GM19452 (cell line): Measurements from ENCODE around the gene IGF2BP1.
"Not testable (repeated sequence)": the region's sequence is repeated elsewhere in the genome, so short reads cannot be mapped to it uniquely, and the experiment has no call there.

Source experiments
- ATAC-seq: cut with Tn5 transposase; IDR thresholded peaks from one replicate; pipeline ENCODE4 v1.9.1; 2021; ENCODE audit not compliant: unreplicated experiment

IGF2BP1 gene

GRCh38 chr17:48995304-48995973 lies 1.7 kb upstream of the IGF2BP1 start:
- no peak for ATAC-seq

- ATAC-seq = no peak
Measured at GRCh38 chr17:48995974-48996721, 1.0 kb upstream of the IGF2BP1 start.

- no peak for ATAC-seq
Measured at GRCh38 chr17:48996722-48997102, 473 bp upstream of the IGF2BP1 start.

GRCh38 chr17:48997827-48998586 lies 822 bp downstream of the IGF2BP1 start:
- ATAC-seq = no peak

- no peak for ATAC-seq
Measured at GRCh38 chr17:48998587-48999440, 1.6 kb downstream of the IGF2BP1 start.

GRCh38 chr17:49000943-49001342 lies 3.8 kb downstream of the IGF2BP1 start:
- no peak for ATAC-seq

GRCh38 chr17:49001671-49002070 lies 4.5 kb downstream of the IGF2BP1 start:
- ATAC-seq = no peak

GRCh38 chr17:49002331-49002730 lies 5.1 kb downstream of the IGF2BP1 start:
- no peak for ATAC-seq

GRCh38 chr17:49002766-49003165 lies 5.6 kb downstream of the IGF2BP1 start:
- no peak for ATAC-seq

- no peak for ATAC-seq
Measured at GRCh38 chr17:49003557-49004511, 6.6 kb downstream of the IGF2BP1 start.

GRCh38 chr17:49005140-49005539 lies 8.0 kb downstream of the IGF2BP1 start:
- ATAC-seq = no peak

GRCh38 chr17:49008908-49009307 lies 11.7 kb downstream of the IGF2BP1 start:
- ATAC-seq = not testable (repeated sequence)

GRCh38 chr17:49012769-49013255 lies 15.6 kb downstream of the IGF2BP1 start:
- ATAC-seq = no peak

- ATAC-seq = no peak
Measured at GRCh38 chr17:49013311-49014213, 16.4 kb downstream of the IGF2BP1 start.

GRCh38 chr17:49015179-49015923 lies 18.2 kb downstream of the IGF2BP1 start:
- ATAC-seq = no peak

- no peak for ATAC-seq
Measured at GRCh38 chr17:49015924-49016774, 19.0 kb downstream of the IGF2BP1 start.
